NB4 (cell line): ENCODE measurements around the gene C14orf93.
"Not testable (repeated sequence)": the region's sequence is repeated elsewhere in the genome, so short reads cannot be mapped to it uniquely, and the experiment has no call there.

ENCODE experiments used
- DNase-seq: peaks from one replicate; pipeline ENCODE4 v3.0.0; 2010; ENCODE audit warnings: low read depth
- H3K4me3 ChIP-seq: one replicate; pipeline ENCODE4 v1.5.1; 2011; ENCODE audit warnings: mild to moderate bottlenecking, low read depth, low read length, moderate library complexity
- CTCF ChIP-seq: IDR thresholded peaks from one replicate; pipeline ENCODE4 v1.5.1; 2012; ENCODE audit warnings: low read depth, low read length
- MYC ChIP-seq: IDR thresholded peaks from 2 replicates; pipeline ENCODE4 v1.6.1; 2011; ENCODE audit warnings: low read depth, low read length
- POLR2A ChIP-seq: IDR thresholded peaks from 2 replicates; pipeline ENCODE4 v1.6.1; 2011; ENCODE audit warnings: mild to moderate bottlenecking; ENCODE audit not compliant: insufficient read length; ENCODE audit errors: extremely low read depth
- TF ChIP-seq, protein P1 (sequence below): IDR thresholded peaks from 2 replicates; pipeline ENCODE4 v1.6.1; 2011; ENCODE audit warnings: low read depth, low read length

C14orf93 gene

DNA sequence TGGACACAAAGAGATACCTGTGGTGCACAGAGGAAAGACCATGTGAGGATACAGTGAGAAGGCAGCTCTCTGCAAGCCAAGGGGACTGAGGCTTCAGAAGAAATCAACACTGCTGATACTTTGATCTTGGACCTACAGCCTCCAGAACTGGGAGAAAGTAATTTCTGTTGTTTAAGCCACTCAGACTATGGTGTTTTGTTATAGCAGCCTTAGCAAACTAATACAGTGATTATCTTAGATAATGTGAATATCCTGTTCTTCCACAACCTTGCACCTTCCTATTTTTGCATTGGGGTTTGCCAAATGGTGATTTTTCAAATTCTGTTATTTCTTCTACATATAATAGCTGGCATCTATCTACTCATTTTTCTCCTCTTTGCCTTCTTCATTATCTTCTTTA is 8.2 kb upstream of the C14orf93 start:
- TF ChIP-seq CTCF = no peak
- no peak overlapping the region for H3K4me3 ChIP-seq
- DNase-seq = no peak

- no peak for DNase-seq
- TF ChIP-seq MYC (no peak), CTCF (no peak), POLR2A (no peak)
- TF ChIP-seq, protein P1, sequence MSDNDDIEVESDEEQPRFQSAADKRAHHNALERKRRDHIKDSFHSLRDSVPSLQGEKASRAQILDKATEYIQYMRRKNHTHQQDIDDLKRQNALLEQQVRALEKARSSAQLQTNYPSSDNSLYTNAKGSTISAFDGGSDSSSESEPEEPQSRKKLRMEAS = no peak
- H3K4me3 ChIP-seq = no peak overlapping the region
These were observed 7.1 kb upstream of the C14orf93 start for GRCh38 chr14:23017091-23017490.

DNA sequence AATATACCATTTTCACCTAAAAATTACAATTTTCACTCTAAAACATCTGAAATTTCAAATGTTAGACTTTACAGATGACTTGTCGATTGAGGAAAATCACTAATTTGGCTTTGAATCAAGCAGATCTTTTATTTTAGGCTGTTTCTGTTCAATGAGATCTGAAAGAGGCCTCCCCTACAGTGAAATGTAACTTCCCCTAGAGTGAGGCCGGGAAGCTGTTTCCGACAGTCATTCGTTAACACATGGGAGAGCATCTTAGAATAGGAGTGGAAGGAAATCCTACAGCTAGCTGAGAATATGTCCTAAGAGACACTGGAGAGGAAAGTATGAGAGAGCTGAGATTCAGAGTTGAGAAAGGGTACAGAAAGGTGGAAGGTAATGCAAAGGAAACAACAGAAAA is 5.7 kb upstream of the C14orf93 start:
- no peak for DNase-seq
- no peak for TF ChIP-seq POLR2A
- TF ChIP-seq, protein P1 = no peak
- no peak for TF ChIP-seq CTCF
- no peak for TF ChIP-seq MYC
- H3K4me3 ChIP-seq = no peak overlapping the region

- not testable (repeated sequence) for H3K4me3 ChIP-seq, DNase-seq
These were observed 3.8 kb upstream of the C14orf93 start for GRCh38 chr14:23013749-23014054.

GRCh38 chr14:23013054-23013748 is 3.3 kb upstream of the C14orf93 start:
- no peak overlapping the region for H3K4me3 ChIP-seq
- DNase-seq = no peak
- TF ChIP-seq CTCF (no peak), MYC (no peak), POLR2A (no peak)
- TF ChIP-seq, protein P1 = no peak

GRCh38 chr14:23009483-23009938 is 432 bp downstream of the C14orf93 start:
- H3K4me3 ChIP-seq = peak overlapping the region; percentile 80
- peak; percentile 41 for DNase-seq
- TF ChIP-seq, protein P1 = peak; percentile 3; the same call in 1 of the 2 replicates
- no peak for TF ChIP-seq MYC

DNA sequence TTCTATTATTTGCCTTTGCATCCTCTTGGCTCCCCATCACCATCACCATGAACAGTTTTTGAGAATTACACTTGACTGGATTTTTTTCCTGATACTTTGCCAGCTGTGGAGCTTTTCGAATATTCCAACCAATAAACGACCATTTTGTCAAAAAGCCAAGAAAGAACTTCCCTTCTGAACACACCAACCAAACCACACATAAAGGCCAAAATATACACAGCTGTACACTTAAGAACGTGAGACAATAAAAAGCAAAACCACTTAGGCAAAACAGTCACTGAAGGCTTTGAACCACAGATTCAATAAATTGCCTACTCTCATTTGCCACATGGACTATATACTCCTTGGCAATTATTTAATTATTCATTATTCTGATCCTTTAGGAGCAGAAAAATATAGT is 1.1 kb downstream of the C14orf93 start:
- peak; percentile 70 for DNase-seq
- TF ChIP-seq, protein P1 = no peak
- TF ChIP-seq MYC (no peak), POLR2A (no peak), CTCF (no peak)
- H3K4me3 ChIP-seq = peak overlapping the region; percentile 80
